GM18861 (cell line): Measurements from ENCODE around the gene TMEM250.

Source experiments
- ATAC-seq: cut with Tn5 transposase; IDR thresholded peaks from one replicate; pipeline ENCODE4 v1.9.1; 2021; ENCODE audit not compliant: unreplicated experiment

The TMEM250 gene

DNA sequence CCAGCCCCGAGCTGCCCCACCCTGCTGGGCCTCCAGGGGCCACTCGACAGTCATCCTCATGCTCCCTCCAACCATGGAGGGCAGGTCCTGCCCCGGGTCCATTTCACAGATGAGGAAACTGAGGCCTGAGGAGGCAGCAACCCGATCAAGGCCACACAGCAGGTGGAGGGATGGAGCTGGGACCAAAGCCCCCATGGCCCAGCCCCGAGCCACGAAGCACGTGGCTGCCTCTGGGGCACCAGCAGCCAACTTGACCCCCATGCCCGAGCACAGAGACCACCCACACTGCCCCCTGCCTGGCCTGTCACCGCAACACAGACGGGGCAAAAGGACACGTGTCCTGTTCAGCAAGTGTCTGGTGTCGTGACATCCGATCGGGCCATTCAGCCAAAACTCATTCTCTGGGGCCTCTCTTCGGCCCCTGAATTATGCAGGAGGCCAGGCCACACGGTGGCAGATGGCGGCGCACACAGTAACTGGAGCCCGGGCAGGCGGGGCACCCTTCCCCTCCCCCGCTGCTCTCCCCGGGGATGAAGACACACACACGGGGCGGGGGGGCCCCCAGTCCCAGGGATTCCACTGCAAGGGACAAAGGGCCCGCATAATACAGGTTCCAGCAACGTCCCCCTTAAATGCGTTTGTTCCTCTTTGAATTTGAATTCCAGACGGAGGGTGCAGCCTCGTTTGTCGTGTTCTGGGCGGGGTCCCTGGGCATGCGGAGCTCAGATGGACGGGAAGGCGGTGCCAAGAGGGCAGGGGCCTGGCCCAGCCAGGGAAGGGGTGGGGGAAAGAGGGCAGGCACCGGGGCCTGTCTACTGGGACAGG is 29.4 kb upstream of the TMEM250 start:
- no peak for ATAC-seq

DNA sequence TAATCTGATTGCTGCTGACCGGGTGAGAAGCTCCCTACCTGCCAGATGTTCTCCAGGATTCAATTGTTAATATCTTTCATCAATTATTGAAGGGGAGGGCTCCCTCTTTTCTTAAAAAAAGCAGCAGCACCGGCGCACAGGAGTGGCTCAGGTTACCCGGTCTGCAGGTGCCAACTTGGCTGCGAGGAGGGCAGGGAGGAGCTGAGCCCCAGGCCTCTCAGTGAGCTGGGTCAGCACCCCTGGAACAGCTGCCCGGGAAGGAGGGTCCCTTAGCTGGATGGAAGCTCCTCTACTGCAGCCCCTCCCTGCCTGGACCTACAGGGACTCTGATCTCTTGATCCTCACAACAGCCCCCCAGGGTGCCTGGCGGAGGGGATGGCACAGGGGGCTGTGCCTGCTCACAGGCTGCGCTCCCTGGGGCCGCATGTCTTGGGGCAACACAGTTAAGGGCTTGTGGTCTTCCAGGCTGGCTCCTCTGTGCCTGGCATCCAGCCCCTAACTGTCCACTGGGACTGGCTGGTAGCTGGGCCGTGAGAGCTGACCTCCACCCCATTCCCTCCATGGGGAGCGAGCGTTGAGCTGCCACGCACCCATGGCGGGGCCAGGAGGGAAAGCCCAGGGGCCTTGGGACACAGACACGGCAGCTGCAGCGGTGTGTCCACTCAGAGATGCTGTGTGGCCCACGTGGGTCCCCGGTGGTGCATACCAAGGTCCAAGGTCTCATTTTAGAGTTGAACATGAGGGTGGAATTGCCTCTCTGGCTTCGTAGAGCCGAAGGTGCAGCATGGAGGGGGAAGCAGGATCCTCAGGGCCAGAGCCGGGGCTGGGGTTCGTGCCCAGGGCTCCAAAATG is 28.6 kb upstream of the TMEM250 start:
- ATAC-seq = no peak

DNA sequence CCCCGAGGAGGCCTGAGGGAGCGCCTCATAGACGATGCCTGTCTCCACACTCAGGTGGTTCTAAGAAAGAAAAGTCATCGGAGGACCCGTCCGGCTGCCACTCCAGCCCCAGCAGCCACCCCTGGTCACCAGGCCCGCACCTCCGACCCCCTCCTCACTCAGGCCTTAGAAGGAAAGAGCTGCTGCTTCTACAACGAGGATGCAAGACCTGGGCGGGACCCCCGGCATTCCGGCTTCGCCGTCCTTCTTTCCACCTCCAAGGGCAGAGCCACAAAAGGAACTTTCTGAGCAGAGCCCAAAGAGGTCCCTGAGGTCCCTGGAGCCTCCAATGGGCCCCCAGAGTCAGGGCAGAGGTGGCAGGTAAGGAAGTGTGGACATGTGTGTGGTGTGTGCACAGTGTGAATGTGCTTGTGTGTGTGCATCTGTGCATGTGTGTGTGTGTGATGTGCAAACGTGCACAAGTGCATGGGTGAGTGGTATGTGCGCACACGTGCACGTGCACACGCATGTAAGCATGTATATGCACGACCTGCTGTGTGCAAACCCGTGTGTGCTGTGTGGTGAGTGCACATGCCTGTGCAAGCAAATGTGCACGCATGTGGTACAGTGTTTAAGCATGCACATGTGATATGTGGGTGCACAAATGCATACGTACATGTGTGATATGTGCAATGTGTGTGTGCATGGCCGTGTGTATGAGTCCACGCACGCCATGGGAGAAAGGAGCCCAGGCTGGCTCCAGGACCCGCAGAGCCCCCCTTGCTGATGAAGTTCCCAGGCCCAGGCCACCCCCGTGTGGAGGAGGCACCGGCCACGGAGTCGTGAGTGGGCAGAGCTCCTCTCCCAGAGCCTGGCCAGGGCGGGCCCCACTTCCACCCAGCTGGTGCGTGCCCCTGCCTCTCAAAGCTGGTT is 27.7 kb upstream of the TMEM250 start:
- ATAC-seq = no peak

DNA sequence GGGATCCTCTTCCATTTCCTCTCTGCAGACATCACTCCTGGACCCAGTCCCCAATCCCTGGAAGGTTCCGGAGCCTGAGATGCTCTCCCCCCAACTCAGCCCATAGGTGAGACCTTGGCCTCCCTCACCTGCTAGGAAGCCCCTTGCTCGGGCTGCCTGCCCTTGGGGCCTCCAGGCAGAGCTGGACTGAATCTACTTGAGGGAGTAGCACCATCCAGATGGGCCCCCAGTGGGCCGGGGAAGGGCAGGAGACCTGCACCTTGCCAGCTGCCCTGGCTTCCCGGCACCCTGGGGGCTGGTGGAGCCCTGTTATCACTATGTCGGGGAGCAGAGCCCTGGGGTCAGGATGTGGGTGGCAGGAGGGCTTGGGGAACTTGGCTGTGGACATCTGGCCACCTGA is 26.9 kb upstream of the TMEM250 start:
- ATAC-seq = no peak

DNA sequence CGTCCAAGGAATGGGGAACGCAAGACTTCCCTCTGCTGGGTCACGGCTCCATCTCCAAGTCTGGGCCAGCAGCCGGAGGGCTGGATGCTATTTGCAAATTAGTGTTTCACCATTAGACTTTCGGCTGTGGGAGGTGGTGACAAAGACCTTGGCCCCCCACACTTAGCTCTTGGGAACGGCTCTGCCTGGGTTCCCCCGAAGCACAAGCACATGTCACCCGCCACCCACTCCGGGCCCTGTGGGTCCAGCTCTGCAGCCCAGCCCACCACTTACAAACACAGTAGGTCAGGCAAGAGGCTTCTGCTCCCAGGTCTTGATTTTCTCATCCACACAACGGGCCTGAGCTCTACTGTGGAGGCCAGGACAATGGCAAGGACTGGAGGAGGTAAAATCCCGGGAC is 25.8 kb upstream of the TMEM250 start:
- ATAC-seq = no peak

DNA sequence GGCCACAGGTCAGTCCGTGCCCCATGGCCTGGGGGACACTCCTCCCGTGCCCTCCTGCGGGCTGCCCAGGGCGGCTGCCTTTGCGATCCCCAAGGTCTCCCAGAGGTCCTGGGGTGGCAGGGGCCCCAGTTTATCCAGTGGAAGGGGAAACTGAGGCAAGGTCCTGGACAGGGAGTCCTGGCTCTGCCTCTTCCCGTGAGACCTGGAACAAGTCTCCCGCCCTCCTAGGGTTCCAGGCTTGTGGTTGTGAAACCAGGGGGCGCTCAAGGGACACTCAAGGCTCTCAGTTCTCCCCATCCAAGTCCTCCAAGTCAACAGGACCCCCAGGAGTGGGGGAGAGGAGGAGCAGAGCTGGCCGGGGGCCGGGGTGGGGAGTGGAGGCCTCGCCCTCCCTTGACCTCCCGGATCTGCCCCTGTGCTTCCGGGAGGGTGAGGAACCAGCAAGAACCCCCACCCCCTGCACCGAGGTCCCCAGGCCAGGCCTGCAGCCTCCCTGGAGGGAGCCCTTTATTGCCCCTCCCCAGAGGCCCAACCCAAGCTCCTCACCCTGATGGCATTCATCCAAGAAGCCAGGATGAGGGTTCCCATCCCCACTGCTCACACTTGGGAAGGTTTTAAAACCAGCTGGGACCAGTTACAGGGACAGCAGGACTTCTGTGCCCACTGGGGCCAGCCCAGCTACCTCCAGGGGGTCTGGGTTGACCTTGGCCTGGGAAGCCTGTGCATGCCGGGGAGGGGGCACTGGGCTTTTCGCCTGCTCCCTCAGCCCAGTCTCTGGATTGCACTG is 24.7 kb upstream of the TMEM250 start:
- ATAC-seq = no peak

DNA sequence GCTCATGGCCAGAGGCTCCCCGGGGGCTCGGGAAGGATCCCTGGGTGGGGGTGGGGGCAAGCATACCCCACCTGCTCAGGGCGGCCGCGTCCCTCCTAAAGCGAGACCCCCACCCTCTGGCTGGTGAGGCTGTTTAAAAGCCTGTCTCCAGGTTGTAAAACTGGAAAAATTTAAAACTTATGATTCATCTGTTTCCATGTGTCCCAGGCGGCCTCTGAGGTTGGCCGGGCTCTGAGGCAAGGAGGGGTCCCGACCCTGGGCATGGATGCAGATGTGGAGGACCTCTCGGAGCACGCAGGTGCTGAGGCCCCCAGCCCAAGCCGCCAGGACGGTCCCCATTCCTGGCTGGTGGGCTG is 24.2 kb upstream of the TMEM250 start:
- no peak for ATAC-seq

DNA sequence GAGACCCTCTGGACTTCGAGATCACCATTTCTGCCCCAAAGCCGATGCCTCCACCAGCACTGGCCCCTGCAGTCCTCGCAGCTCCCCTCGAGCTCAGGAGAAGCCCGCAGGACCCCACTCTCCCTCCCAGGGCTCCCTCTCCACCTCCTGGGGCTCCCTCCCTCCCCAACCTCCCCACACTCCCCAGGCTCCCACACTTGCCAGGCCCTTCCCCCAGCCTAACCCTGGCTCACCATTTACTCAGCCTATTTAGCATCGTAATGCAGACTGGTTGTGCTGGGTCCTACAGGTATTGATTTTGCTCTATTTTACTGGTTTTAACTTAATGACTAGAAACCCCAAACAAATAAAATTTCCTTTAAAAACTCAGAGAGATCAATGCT is 23.7 kb upstream of the TMEM250 start:
- no peak for ATAC-seq

DNA sequence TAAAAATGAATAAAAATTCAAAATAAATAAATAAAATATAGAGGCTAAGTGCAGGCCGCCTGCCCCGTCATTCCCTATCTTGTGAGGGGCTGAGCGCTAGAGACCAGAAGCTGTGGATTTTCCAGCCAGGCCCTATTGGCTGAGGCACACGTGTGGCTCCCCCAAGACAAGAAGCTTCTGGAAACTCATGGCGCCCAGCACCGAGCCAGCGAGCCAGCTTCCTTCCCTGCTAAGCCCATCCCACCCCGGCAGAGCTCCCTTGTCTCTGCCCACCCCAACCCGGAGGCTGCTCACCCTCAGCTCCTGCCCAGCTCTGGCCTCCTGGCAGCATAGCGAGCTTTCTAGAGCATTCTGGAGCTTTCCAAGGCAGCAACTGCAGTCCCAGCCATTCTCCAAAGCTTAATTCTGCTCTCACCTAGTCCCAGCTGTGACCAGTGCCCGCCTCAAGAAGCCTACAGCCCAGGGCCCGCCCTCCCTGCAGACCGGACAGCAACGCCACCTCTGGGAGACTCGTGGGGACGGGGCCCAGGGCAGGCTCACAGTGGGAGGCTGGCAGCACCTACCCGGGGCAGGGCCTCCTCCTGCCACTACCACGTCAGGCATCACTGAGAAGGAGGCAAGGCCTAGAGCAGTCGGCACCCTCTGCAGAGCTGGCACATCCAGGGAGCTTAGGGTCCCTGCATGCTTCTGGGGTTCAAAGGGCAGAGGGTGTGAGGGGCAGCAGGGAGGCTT is 23.2 kb upstream of the TMEM250 start:
- no peak for ATAC-seq

DNA sequence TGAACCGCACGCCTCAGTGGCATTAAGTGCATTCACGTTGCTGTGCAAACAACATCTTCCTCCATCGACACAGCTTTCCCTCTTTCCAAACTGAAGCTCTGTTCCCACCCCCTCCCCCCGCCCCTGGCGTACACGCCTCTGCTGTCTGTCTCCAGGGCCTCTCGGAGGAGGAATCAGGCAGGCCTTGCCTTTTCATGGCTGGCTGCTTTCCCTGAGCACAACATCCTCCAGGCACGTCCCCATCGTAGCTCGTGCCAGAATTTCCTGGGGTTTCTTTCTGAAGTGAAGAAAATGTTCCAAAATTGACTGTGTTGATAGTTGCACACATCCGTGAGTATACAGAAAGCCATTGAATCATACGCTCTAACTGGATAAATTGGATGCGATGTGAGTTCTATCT is 22.3 kb upstream of the TMEM250 start:
- ATAC-seq = no peak

DNA sequence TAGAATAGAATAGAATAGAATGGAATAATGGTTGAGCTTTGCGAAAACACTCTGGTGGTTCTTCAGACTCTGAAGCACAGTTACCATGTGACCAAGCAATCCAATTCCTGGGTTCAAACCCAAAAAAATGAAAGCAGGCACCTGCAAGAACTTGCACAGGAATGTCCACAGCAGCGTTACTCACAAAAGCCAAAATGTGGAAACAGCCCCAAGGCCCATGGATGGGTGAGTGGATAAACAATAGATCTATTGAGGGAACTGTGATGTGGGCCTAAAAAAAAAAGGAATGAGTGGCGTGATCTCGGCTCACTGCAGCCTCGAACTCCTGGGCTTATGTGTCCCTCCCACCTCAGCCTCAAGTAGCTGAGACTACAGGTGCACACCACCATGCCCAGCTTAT is 21.4 kb upstream of the TMEM250 start:
- no peak for ATAC-seq

DNA sequence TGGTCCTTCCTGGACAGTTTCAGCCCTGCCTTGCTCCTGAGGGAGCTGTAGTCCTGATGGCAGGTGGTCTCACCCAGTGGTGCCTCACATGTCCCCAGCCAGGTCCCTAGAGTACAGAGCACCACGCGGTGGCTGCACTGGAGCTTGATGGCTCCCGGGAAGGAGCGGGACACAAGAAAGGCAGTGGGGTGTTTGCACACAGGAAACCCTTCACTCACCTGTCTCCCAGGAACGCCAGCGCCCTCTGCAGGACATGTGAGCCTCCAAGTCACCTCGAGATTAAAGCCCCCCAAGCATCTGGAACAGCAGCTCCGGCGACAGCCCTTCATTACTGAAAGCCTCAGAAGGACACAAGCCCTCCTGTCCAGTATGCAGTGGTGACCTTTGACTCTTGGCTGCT is 19.9 kb upstream of the TMEM250 start:
- ATAC-seq = no peak

DNA sequence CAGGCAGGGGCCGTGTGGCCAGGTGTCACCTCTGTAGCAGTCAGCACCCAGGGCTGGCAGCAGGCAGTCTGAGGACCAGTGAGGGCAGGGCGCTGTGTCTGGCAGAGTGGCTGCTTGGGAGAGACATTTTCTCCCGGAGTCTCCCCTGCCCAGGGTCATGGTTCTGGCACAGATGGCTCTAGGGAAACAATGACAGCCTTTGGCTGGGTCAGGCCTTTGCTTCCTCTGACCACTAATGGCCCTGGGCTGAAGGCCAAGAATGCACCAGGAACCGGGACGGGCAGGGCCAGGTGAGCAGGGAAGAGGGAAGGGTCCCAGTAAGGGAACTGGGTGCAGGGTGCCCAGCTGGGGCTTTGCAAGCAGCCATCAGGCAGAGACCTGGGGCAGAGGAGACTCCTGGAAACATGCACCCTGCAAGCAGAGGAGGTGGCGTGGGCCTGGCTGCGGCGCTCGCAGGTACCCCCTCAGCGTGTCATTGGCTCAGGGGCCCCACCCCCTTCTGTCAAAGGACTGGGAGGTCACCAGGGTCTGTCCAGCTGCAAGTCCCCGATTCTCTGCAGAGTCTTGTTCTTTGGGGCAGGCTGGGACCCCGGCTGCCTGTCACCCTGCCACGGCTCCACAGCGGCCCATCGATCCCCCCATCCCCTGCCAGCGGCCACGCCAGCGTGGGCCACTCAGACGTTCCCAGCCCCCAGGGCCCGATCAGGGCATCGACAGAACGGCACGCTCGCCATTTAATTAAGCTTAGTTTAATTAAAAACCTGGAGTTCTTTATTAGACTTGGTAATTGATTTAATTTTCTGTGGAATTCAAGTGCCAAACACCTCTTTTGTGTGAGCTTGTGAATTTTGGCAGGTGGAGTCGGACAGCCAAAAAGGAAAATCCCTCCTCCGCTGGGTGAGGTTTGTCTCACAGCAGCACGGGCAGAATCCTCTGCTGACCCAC is 18.9 kb upstream of the TMEM250 start:
- ATAC-seq = no peak

DNA sequence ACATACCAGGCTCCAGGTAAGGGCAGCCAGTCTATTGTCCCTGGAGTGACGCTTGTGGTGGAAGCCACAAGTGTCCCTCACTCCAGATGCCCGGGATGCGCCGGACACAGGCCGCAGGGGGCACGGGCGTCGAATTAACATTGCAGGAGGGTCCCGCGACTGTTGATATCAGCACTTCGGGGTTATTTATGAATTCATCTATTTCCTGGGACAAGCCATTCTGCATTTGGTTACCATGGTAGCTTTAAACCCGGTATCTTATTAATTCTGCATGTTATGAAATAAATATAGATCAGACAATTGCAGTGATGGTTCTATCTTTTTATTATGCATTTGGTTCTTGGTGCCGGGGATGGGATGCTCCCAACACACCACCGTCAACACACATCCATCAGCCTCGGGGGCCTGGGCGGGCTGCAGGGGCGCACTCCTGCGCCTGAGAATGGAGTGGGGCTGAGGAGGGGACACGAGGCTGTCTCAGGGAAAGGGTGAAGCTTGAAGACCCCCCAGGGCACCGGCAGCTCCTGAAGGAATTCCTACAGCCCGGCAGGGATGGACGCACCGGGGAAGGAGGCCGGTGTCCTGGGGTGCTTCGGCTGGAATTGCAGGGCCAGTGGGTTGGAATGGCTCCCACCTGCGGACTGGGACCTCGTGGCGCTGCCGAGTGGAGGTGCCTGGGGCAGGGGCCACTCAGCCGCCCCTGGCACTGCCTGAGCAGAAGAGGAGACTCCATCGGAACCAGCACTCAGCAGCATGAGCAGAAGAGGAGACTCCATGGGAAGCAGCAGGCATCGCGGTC is 17.7 kb upstream of the TMEM250 start:
- no peak for ATAC-seq

DNA sequence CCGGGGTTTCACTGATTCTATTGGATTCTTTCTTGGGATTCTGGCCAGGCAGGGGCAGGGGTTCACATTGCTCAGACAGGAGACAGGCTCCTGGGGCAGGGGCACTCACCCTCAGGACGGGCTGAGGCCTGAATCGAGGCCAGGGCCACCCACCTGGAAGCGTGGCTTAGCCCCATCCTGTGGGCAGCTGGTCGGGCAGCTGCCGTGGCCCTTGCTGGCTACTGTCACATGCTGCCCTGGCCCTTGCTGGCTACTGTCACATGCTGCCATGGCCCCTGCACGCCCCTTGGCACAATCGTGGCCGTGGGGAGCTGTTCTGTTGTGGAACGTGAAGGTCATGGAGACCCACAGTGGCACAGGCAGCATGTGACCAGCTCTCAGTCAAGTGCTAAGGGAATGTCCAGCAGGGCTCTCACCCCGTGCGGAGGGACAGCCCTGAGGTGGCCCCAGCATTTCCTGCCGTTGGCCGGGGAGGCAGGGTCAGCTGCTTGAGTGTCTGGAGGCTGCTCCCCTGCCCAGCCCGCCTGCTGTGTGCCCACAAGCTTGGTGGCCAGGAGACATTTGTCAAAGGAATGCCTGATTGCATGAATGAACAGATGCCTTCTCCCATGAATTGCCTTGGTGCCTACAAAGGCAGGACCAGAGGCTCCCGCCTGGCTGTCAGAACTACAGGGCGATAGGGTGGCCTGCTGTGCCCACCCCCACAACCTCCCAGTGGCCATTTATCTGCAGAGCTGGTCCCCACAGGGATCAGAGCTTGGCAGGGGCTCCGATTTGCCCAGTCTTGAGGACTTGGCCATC is 16.9 kb upstream of the TMEM250 start:
- ATAC-seq = no peak

DNA sequence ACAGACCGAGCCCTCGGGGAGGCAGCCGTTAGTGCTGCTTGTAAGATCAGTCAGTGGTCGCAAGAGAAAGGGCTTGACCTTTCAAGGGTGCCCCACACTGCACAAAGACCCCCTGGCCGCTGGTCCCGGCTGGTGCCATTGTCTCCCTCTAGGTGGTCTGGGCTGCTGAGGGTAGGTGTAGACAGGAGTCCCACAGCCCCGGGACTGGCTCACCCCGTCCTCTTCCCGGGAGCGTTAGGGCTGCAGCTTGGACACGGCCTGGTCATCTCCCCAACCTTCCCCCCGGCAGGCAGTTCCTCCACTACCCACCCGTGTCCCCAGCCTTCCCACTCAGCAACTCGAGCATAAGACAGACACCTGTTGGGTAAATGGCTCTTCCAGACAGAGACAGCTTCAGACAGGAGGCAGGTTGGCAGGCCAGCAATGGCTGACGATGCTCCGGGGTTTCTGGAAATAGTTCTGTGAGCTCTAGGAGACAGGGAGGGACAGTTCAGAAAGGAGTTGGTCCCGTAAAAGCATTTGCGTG is 15.3 kb upstream of the TMEM250 start:
- ATAC-seq = no peak
